T1000 (cell line): ENCODE measurements around the gene SCCPDH.
"Not testable (repeated sequence)": the region's sequence is repeated elsewhere in the genome, so short reads cannot be mapped to it uniquely, and the experiment has no call there.

Experiments
- DNase-seq: peaks from one replicate; lab custom pipeline; 2025; ENCODE audit warnings: mixed read lengths; lab: John Stamatoyannopoulos, UW

The SCCPDH gene

GRCh38 chr1:246724016-246724730 is at the start of gene SCCPDH:
SCCPDH (plus strand) TSS chr1:246724409; CDS start chr1:246724423, 14 bp downstream.
- peak; percentile 66 for DNase-seq

- DNase-seq, result no peak
Measured at GRCh38 chr1:246677842-246678241, 46.4 kb upstream of the SCCPDH start.

GRCh38 chr1:246678816-246679793 is 45.1 kb upstream of the SCCPDH start:
- no peak for DNase-seq

GRCh38 chr1:246679794-246680177 is 44.4 kb upstream of the SCCPDH start:
- DNase-seq, result no peak

- no peak for DNase-seq
Measured at GRCh38 chr1:246680190-246680589, 44.0 kb upstream of the SCCPDH start.

- DNase-seq, result no peak
Measured at GRCh38 chr1:246680696-246681130, 43.5 kb upstream of the SCCPDH start.

- no peak for DNase-seq
Measured at GRCh38 chr1:246681900-246682895, 42.0 kb upstream of the SCCPDH start.

- DNase-seq, result no peak
Measured at GRCh38 chr1:246683521-246683920, 40.7 kb upstream of the SCCPDH start.

GRCh38 chr1:246687002-246687401 is 37.2 kb upstream of the SCCPDH start:
- no peak for DNase-seq

GRCh38 chr1:246689409-246690008 is 34.7 kb upstream of the SCCPDH start:
- peak; percentile 46 for DNase-seq

GRCh38 chr1:246690100-246690499 is 34.1 kb upstream of the SCCPDH start:
- peak; percentile 5 for DNase-seq

- DNase-seq, result no peak
Measured at GRCh38 chr1:246691622-246692495, 32.4 kb upstream of the SCCPDH start.

GRCh38 chr1:246694213-246694895 is 29.9 kb upstream of the SCCPDH start:
- DNase-seq, result not testable (repeated sequence)

GRCh38 chr1:246695136-246695535 is 29.1 kb upstream of the SCCPDH start:
- DNase-seq, result no peak

GRCh38 chr1:246695666-246696065 is 28.5 kb upstream of the SCCPDH start:
- DNase-seq, result no peak

- no peak for DNase-seq
Measured at GRCh38 chr1:246698466-246699094, 25.6 kb upstream of the SCCPDH start.

GRCh38 chr1:246699095-246699735 is 25.0 kb upstream of the SCCPDH start:
- DNase-seq, result peak; percentile 83

- no peak for DNase-seq
Measured at GRCh38 chr1:246703581-246703980, 20.6 kb upstream of the SCCPDH start.

GRCh38 chr1:246705368-246705767 is 18.8 kb upstream of the SCCPDH start:
- DNase-seq, result no peak
